CD14-positive monocyte (primary cell): ENCODE data around the gene ACTL6B. TPM values are rescaled to one million over a fixed set of nuclear protein-coding genes. Genes with fewer than 3 reads are reported as not detected.

ENCODE experiments used
- DNase-seq, 3 donors: peaks; one replicate each; pipeline ENCODE4 v3.0.0-alpha.2; 2011 to 2022
- H2AFZ ChIP-seq: 2 replicates; pipeline ENCODE4 v1.6.0; 2012; ENCODE audit warnings: mild to moderate bottlenecking, low read depth, low read length, inconsistent platforms; ENCODE audit not compliant: insufficient read depth, poor library complexity, severe bottlenecking
- H3K27ac ChIP-seq, 2 donors: 1 replicate in 1 of 2; 2 replicates in 1 of 2; pipeline ENCODE4 v1.5.1; 2012 to 2013; ENCODE audit warnings: low read length in 2 of 2, control low read depth in 1 of 2, inconsistent platforms in 1 of 2, low read depth in 1 of 2, mild to moderate bottlenecking in 1 of 2
- H3K27me3 ChIP-seq, 2 donors: one replicate each; pipeline versions ENCODE4 v1.6.0 to v1.6.1; 2011 to 2013; ENCODE audit warnings: low read length in 2 of 2; ENCODE audit not compliant: control insufficient read depth in 2 of 2, insufficient read depth in 2 of 2
- H3K36me3 ChIP-seq, 2 donors: replicated peaks in 1 of 2; 1 replicate in 1 of 2; 2 replicates in 1 of 2; pipeline versions ENCODE4 v1.5.1 to v1.6.1; 2012 to 2013; ENCODE audit warnings: low read length in 2 of 2, control low read depth in 1 of 2, inconsistent platforms in 1 of 2, mild to moderate bottlenecking in 1 of 2; ENCODE audit not compliant: insufficient read depth in 2 of 2, control insufficient read depth in 1 of 2
- H3K4me1 ChIP-seq, 2 donors: 1 replicate in 1 of 2; 2 replicates in 1 of 2; pipeline versions ENCODE4 v1.5.1 to v1.6.1; 2012 to 2013; ENCODE audit warnings: low read length in 2 of 2, control low read depth in 1 of 2, inconsistent platforms in 1 of 2, mild to moderate bottlenecking in 1 of 2, moderate library complexity in 1 of 2; ENCODE audit not compliant: insufficient read depth in 2 of 2, control insufficient read depth in 1 of 2
- H3K4me2 ChIP-seq: replicated peaks from 2 replicates; pipeline ENCODE3; 2012; ENCODE audit warnings: low read length, moderate library complexity, mild to moderate bottlenecking; ENCODE audit not compliant: poor library complexity, severe bottlenecking; ENCODE audit errors: extremely low read depth
- H3K4me3 ChIP-seq, 3 experiments: fragments of 200-600 bp in 1 of 3; sonication (generic) in 1 of 3; replicated peaks in 1 of 3; 1 replicate in 2 of 3; 2 replicates in 1 of 3; pipeline ENCODE4 v1.5.1; 2011 to 2013; ENCODE audit warnings: low read length in 3 of 3, mild to moderate bottlenecking in 3 of 3, control low read depth in 2 of 3, low read depth in 2 of 3, inconsistent platforms in 1 of 3, moderate library complexity in 1 of 3
- H3K79me2 ChIP-seq: 2 replicates; pipeline ENCODE4 v1.6.0; 2012; ENCODE audit warnings: mild to moderate bottlenecking, control low read depth, inconsistent platforms, low read length, moderate library complexity; ENCODE audit not compliant: insufficient read depth
- H3K9ac ChIP-seq: 2 replicates; pipeline ENCODE4 v1.6.0; 2017; ENCODE audit warnings: low read length, mild to moderate bottlenecking; ENCODE audit not compliant: insufficient read depth, poor library complexity, severe bottlenecking
- H3K9me3 ChIP-seq, 2 donors: replicated peaks in 1 of 2; 1 replicate in 1 of 2; 2 replicates in 1 of 2; pipeline versions ENCODE4 v1.5.1 to v1.6.1; 2012 to 2013; ENCODE audit warnings: low read length in 2 of 2, control low read depth in 1 of 2; ENCODE audit not compliant: control insufficient read depth in 1 of 2, insufficient read depth in 1 of 2
- H4K20me1 ChIP-seq: 2 replicates; pipeline ENCODE4 v1.6.0; 2012; ENCODE audit warnings: mild to moderate bottlenecking, low read length, control low read depth, moderate library complexity; ENCODE audit not compliant: insufficient read depth
- H3K27ac Mint-ChIP-seq, 7 donors: one replicate each; pipeline ENCODE4 v1.8.0; 2020; ENCODE audit warnings: mild to moderate bottlenecking in 7 of 7, mixed read lengths in 7 of 7, moderate library complexity in 6 of 7, inconsistent platforms in 2 of 7
- H3K27me3 Mint-ChIP-seq, 3 donors: one replicate each; pipeline ENCODE4 v1.8.0; 2021 to 2022; ENCODE audit warnings: low read depth in 3 of 3, mild to moderate bottlenecking in 3 of 3, mixed read lengths in 3 of 3, moderate library complexity in 3 of 3, inconsistent platforms in 1 of 3
- H3K36me3 Mint-ChIP-seq, 2 donors: one replicate each; pipeline ENCODE4 v1.8.0; 2020; ENCODE audit warnings: mixed read lengths in 2 of 2, inconsistent platforms in 1 of 2, mild to moderate bottlenecking in 1 of 2
- H3K4me1 Mint-ChIP-seq: one replicate; pipeline ENCODE4 v1.8.0; 2020; ENCODE audit warnings: mild to moderate bottlenecking, mixed read lengths
- H3K4me3 Mint-ChIP-seq, 2 donors: one replicate each; pipeline ENCODE4 v1.8.0; 2020; ENCODE audit warnings: mild to moderate bottlenecking in 2 of 2, mixed read lengths in 2 of 2, moderate library complexity in 1 of 2
- H3K9me3 Mint-ChIP-seq, 7 donors: one replicate each; pipeline ENCODE4 v1.8.0; 2020 to 2022; ENCODE audit warnings: mixed read lengths in 7 of 7, mild to moderate bottlenecking in 6 of 7, moderate library complexity in 6 of 7, inconsistent platforms in 2 of 7
- WGBS: methylation state at CpG from one replicate; pipeline ENCODE4 v1.1.5; 2013; ENCODE audit warnings: missing lambda C conversion rate; ENCODE audit not compliant: insufficient coverage; 5-methylcytosine and 5-hydroxymethylcytosine counted together
- intact Hi-C, 2 donors: fragments of 100-400 bp; cut with micrococcal nuclease; formaldehyde crosslinking; loops; one replicate each; pipeline versions ENCODE4 v1.15.0 to v1.15.1; 2023
- polyA plus RNA-seq, 3 donors: library from polyadenylated mRNA; depleted of rRNA in 1 of 3; unstranded in 2 of 3; stranded (reverse) in 1 of 3; fragments of 300-500 nt in 2 of 3; fragments of >200 nt in 1 of 3; fragmentation: Illumina TruSeq in 2 of 3; gene quantifications; 1 replicate in 2 of 3; 2 replicates in 1 of 3; pipeline ENCODE4 v1.2.3, GENCODE V29; 2012 to 2021
- TF ChIP-seq, protein P1 (sequence below): fragments of 200-600 bp; IDR thresholded peaks from one replicate; pipeline ENCODE4 v1.8.0; 2022; ENCODE audit warnings: antibody characterized with exemption, mild to moderate bottlenecking

The ACTL6B gene
- polyA plus RNA-seq, 3 donors = not detected

DNA sequence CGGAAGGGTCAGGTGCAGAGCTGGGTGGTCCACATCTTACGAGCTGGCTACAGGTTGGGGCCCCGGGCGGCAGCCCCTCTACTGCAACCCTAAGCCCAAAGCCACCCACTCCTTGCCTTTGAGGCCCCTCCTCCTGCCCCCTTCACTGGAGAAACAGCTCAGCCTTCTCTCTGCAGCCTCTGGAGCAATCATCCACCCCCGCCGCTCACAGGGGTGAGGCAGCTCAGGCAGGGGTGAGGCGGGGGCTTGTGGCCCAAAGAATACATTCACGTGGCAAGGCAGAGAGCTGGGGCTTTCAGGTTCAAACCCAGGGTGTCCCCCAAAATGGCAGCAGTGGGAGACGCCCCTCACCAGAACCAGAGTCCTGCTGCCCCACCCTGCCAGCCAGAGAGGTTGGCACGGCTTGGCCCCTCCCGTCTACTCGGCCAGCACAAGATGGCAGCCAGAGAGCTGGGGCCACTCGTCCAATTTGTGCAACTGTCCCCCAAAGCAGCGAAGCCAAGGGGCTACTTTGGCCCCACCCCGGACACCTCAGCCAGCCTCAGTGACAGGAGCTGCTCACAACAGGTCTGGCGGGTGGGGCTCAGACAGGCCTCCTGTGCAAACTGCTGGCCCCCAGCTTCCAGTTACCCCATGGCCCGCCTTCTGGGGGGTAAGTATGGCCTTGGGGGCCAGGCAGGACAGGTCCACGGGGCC, 24.5 kb upstream of the ACTL6B start:
- Histone ChIP-seq H3K4me1 (peaks cover 48 to 52% of the 10 kb centered on the region in 2 donors), H3K27ac (peak overlapping the region; percentile 49 to 54), H2AFZ (no peak overlapping the region), H3K9ac (no peak overlapping the region), H4K20me1 (peaks cover 99% of the 10 kb centered on the region), H3K9me3 (no peaks in the 10 kb centered on the region), H3K36me3 (peaks cover 83 to 87% of the 10 kb centered on the region in 2 donors), H3K79me2 (peaks cover 27% of the 10 kb centered on the region), H3K27me3 (no peaks in the 10 kb centered on the region), H3K4me3 (no peak overlapping the region), H3K4me2 (peak overlapping the region; percentile 1)
- Mint-ChIP-seq H3K4me1 (peaks cover 38% of the 10 kb centered on the region), H3K4me3 (no peak overlapping the region), H3K27ac (peak overlapping the region; percentile 37 to 90 (median 80)), H3K36me3 (peaks cover 44 to 81% of the 10 kb centered on the region in 2 donors), H3K27me3 (peaks cover 0 to 2% (median 0%) of the 10 kb centered on the region in 3 donors), H3K9me3 (peaks cover 0 to 1% (median 0%) of the 10 kb centered on the region in 7 donors)
- TF ChIP-seq, protein P1, sequence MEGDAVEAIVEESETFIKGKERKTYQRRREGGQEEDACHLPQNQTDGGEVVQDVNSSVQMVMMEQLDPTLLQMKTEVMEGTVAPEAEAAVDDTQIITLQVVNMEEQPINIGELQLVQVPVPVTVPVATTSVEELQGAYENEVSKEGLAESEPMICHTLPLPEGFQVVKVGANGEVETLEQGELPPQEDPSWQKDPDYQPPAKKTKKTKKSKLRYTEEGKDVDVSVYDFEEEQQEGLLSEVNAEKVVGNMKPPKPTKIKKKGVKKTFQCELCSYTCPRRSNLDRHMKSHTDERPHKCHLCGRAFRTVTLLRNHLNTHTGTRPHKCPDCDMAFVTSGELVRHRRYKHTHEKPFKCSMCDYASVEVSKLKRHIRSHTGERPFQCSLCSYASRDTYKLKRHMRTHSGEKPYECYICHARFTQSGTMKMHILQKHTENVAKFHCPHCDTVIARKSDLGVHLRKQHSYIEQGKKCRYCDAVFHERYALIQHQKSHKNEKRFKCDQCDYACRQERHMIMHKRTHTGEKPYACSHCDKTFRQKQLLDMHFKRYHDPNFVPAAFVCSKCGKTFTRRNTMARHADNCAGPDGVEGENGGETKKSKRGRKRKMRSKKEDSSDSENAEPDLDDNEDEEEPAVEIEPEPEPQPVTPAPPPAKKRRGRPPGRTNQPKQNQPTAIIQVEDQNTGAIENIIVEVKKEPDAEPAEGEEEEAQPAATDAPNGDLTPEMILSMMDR = no peak
- WGBS = 84% methylated on average over 14 of the region's 18 CpGs
- DNase-seq = peak in 1 of 3 donors; percentile 3
- intact Hi-C loops = no loop called here

DNA sequence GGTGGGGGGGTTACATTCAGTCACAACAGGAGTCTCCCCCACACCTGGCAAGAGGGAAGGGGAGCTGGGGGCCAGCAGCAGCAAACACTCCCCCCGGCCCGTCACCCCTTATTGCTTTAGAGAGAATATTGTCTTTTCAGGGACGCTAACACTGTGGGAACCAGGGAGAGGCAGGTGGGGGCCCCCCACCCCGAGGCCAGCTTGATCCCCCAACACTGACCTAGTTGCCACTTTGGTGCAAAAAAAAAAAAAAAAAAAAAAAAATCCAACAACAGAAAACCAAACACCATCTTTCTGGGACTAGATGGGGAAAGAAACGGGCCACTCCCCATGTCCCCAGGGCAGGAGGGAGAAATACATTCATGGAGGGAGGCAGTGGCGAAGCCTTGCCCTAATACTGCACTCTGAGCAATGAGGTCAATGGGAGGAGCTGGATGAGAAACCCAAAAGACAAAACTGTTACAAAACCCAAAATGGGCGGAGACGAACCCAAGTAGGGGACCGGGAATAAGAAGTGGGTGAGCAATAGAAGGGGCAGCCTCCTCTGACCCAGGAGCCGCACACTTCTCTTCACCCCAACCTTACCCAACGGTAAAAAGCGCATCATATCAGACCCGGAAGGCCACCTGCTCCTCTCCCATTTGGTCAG, 23.8 kb upstream of the ACTL6B start:
- H3K79me2 ChIP-seq = peaks cover 34% of the 10 kb centered on the region
- DNase-seq = peak; percentile 59 to 69 (median 63)
- peak overlapping the region; percentile 1 for H3K4me2 ChIP-seq
- H3K36me3 Mint-ChIP-seq = peaks cover 37 to 75% of the 10 kb centered on the region in 2 donors
- peak overlapping the region in 1 of 2 donors; percentile 50 for H3K4me3 Mint-ChIP-seq
- intact Hi-C loops = loop anchor here in 1 of 2 donors (10.0 kb wide), 2 partner anchors 245 to 555 kb away; partner anchors contain the start of genes MBLAC1 and PPP1R35
- peak overlapping the region; percentile 41 to 92 (median 83) for H3K27ac Mint-ChIP-seq
- peak overlapping the region; percentile 49 to 54 for H3K27ac ChIP-seq
- H3K9me3 ChIP-seq = no peaks in the 10 kb centered on the region
- H2AFZ ChIP-seq = no peak overlapping the region
- H3K9ac ChIP-seq = no peak overlapping the region
- H4K20me1 ChIP-seq = peaks cover 92% of the 10 kb centered on the region
- peaks cover 38% of the 10 kb centered on the region for H3K4me1 Mint-ChIP-seq
- H3K9me3 Mint-ChIP-seq = peaks cover 0 to 1% (median 0%) of the 10 kb centered on the region in 7 donors
- H3K36me3 ChIP-seq = peaks cover 76 to 81% of the 10 kb centered on the region in 2 donors
- WGBS = 71% methylated on average over 4 of the region's 13 CpGs
- H3K27me3 Mint-ChIP-seq = peaks cover 0 to 2% (median 0%) of the 10 kb centered on the region in 3 donors
- H3K4me3 ChIP-seq = no peak overlapping the region
- no peaks in the 10 kb centered on the region for H3K27me3 ChIP-seq
- TF ChIP-seq, protein P1 = no peak
- H3K4me1 ChIP-seq = peaks cover 48 to 52% of the 10 kb centered on the region in 2 donors
